Hepatocyte (in vitro differentiated cells): ENCODE results near the gene NR2E1. TPM values are rescaled to one million over a fixed set of nuclear protein-coding genes. Genes with fewer than 3 reads are reported as not detected.

Experiments used
- DNase-seq: peaks from one replicate; pipeline ENCODE4 v3.0.0-alpha.2; 2016; ENCODE audit warnings: low spot score
- H2AFZ ChIP-seq: fragments of 200-600 bp; sonication (generic); 2 replicates; pipeline ENCODE4 v1.6.0; 2016; ENCODE audit warnings: antibody characterized with exemption, mild to moderate bottlenecking
- H3K27ac ChIP-seq: fragments of 200-600 bp; sonication (generic); 2 replicates; pipeline ENCODE4 v1.5.1; 2016; ENCODE audit warnings: mild to moderate bottlenecking
- H3K27me3 ChIP-seq: fragments of 200-600 bp; sonication (generic); 2 replicates; pipeline ENCODE4 v1.6.1; 2016
- H3K36me3 ChIP-seq: fragments of 200-600 bp; sonication (generic); replicated peaks from 2 replicates; pipeline ENCODE4 v1.5.1; 2016; ENCODE audit warnings: low read depth; ENCODE audit not compliant: insufficient read depth
- H3K4me1 ChIP-seq: fragments of 200-600 bp; sonication (generic); 2 replicates; pipeline ENCODE4 v1.5.1; 2016; ENCODE audit warnings: mild to moderate bottlenecking, moderate library complexity; ENCODE audit not compliant: insufficient read depth
- H3K4me2 ChIP-seq: fragments of 200-600 bp; sonication (generic); 2 replicates; pipeline ENCODE4 v1.6.0; 2016
- H3K4me3 ChIP-seq: fragments of 200-600 bp; sonication (generic); 2 replicates; pipeline ENCODE4 v1.5.1; 2016; ENCODE audit warnings: mild to moderate bottlenecking
- H3K79me2 ChIP-seq: fragments of 200-600 bp; sonication (generic); 2 replicates; pipeline ENCODE4 v1.6.0; 2017; ENCODE audit warnings: mild to moderate bottlenecking
- H3K9me2 ChIP-seq: fragments of 200-600 bp; sonication (generic); replicated peaks from 2 replicates; pipeline ENCODE4 v1.6.0; 2017; ENCODE audit warnings: mild to moderate bottlenecking; ENCODE audit not compliant: insufficient read depth
- H3K9me3 ChIP-seq: fragments of 200-600 bp; sonication (generic); 2 replicates; pipeline ENCODE4 v1.5.1; 2016; ENCODE audit warnings: low read depth, mild to moderate bottlenecking
- H4K20me1 ChIP-seq: fragments of 200-600 bp; sonication (generic); 2 replicates; pipeline ENCODE4 v1.6.0; 2016; ENCODE audit warnings: mild to moderate bottlenecking; ENCODE audit not compliant: insufficient read depth, poor library complexity, severe bottlenecking
- CTCF ChIP-seq: fragments of 200-600 bp; sonication (generic); IDR thresholded peaks from 2 replicates; pipeline ENCODE4 v1.5.1; 2016; ENCODE audit warnings: antibody characterized with exemption, mild to moderate bottlenecking; ENCODE audit not compliant: poor library complexity
- EZH2 ChIP-seq: fragments of 200-600 bp; sonication (generic); IDR thresholded peaks from 2 replicates; pipeline ENCODE4 v1.6.1; 2016; ENCODE audit warnings: antibody characterized with exemption, mild to moderate bottlenecking, borderline replicate concordance
- EZH2phosphoT487 ChIP-seq: fragments of 200-600 bp; sonication (generic); IDR thresholded peaks from one replicate; pipeline ENCODE4 v1.6.1; 2018; ENCODE audit warnings: antibody characterized with exemption, mild to moderate bottlenecking, low read depth, moderate library complexity; ENCODE audit not compliant: unreplicated experiment, severe bottlenecking
- WGBS: methylation state at CpG from one replicate; pipeline ENCODE4 v1.1.6; 2016; ENCODE audit warnings: low lambda C conversion rate; ENCODE audit errors: missing lambda C conversion rate; 5-methylcytosine and 5-hydroxymethylcytosine counted together
- polyA plus RNA-seq: library from polyadenylated mRNA; unstranded; fragments of >200 nt; fragmentation: Nextera tagmentation; extraction: Ambion mirVana; gene quantifications from 2 replicates; pipeline ENCODE4 v1.2.1, GENCODE V29; 2016
- total RNA-seq: library from RNA; depleted of rRNA; stranded (reverse); fragments of >200 nt; gene quantifications from 2 replicates; pipeline ENCODE4 v1.2.3, GENCODE V29; 2014

NR2E1 gene
- not detected in 2 replicates for total RNA-seq
- polyA plus RNA-seq, result not detected in 2 replicates

- no peak within 1 kb of the TSS for H3K4me3 ChIP-seq
Measured at GRCh38 chr6:108165714-108166663, at the start of gene NR2E1. Gene NR2E1, plus strand, starts transcription at chr6:108166022. Its CDS starts 744 bp downstream, at chr6:108166766.

GRCh38 chr6:108116546-108117426 lies 49.0 kb upstream of the NR2E1 start:
- no peaks in the 10 kb centered on the region for H3K9me3 ChIP-seq
- H3K79me2 ChIP-seq, result no peaks in the 10 kb centered on the region
- no peak for TF ChIP-seq CTCF
- TF ChIP-seq EZH2, result peak; percentile 89
- TF ChIP-seq EZH2phosphoT487, result peak; percentile 20
- H3K4me3 ChIP-seq, result no peak overlapping the region
- H2AFZ ChIP-seq, result no peak overlapping the region
- H3K27me3 ChIP-seq, result peaks cover 83% of the 10 kb centered on the region
- no peaks in the 10 kb centered on the region for H4K20me1 ChIP-seq
- WGBS, result 9% methylated on average over 46 of the region's 46 CpGs
- no peak for DNase-seq
- H3K4me1 ChIP-seq, result peaks cover 35% of the 10 kb centered on the region
- peak overlapping the region; percentile 100 for H3K4me2 ChIP-seq
- H3K36me3 ChIP-seq, result no peaks in the 10 kb centered on the region
- H3K9me2 ChIP-seq, result no peaks in the 10 kb centered on the region
- H3K27ac ChIP-seq, result no peak overlapping the region

More at GRCh38 chr6:108165714-108166663, at the start of gene NR2E1:
- H4K20me1 ChIP-seq, result peaks cover 5% of the 10 kb centered on the region
- H3K27ac ChIP-seq, result no peak within 1 kb of the TSS
- H2AFZ ChIP-seq, result no peak within 1 kb of the TSS
- no peaks in the 10 kb centered on the region for H3K9me2 ChIP-seq
- TF ChIP-seq EZH2phosphoT487 (peak; percentile 92), EZH2 (peak; percentile 99), CTCF (no peak)
- DNase-seq, result no peak
- H3K27me3 ChIP-seq, result peaks cover 100% of the 10 kb centered on the region
- H3K79me2 ChIP-seq, result no peaks in the 10 kb centered on the region
- peak within 1 kb of the TSS; percentile 82 for H3K4me2 ChIP-seq
- H3K4me1 ChIP-seq, result peaks cover 50% of the 10 kb centered on the region
- no peaks in the 10 kb centered on the region for H3K9me3 ChIP-seq
- 2% methylated on average over 48 of the region's 54 CpGs for WGBS
- H3K36me3 ChIP-seq, result no peaks in the 10 kb centered on the region

- H3K9me3 ChIP-seq, result no peaks in the 10 kb centered on the region
- H4K20me1 ChIP-seq, result no peaks in the 10 kb centered on the region
- no peak overlapping the region for H3K27ac ChIP-seq
- H3K4me2 ChIP-seq, result peak overlapping the region; percentile 100
- 5% methylated on average over 39 of the region's 72 CpGs for WGBS
- no peaks in the 10 kb centered on the region for H3K36me3 ChIP-seq
- TF ChIP-seq EZH2 (peak; percentile 94), CTCF (no peak)
- no peaks in the 10 kb centered on the region for H3K9me2 ChIP-seq
- peaks cover 92% of the 10 kb centered on the region for H3K27me3 ChIP-seq
- H3K4me3 ChIP-seq, result peak overlapping the region; percentile 79
- peaks cover 35% of the 10 kb centered on the region for H3K4me1 ChIP-seq
- DNase-seq, result peak; percentile 47
- H2AFZ ChIP-seq, result peak overlapping the region; percentile 74
- H3K79me2 ChIP-seq, result no peaks in the 10 kb centered on the region
Measured at GRCh38 chr6:108117427-108118358, 48.1 kb upstream of the NR2E1 start.
